Endothelial cell of umbilical vein (primary cell): ENCODE data around the gene PTGFR. TPM values are rescaled to one million over a fixed set of nuclear protein-coding genes. Genes with fewer than 3 reads are reported as not detected.

Experiments
- BruUV-seq: library from RNA; stranded (reverse); fragments of 400-500 nt; replicated peaks from 2 replicates; lab custom pipeline; 2021; lab: Mats Ljungman, UMichigan
- CTCF ChIA-PET: fragments of 300-600, 350-600 bp; sonication (Branson Sonifier 250); formaldehyde crosslinking; loops from one replicate; lab custom pipeline; 2021; ENCODE audit warnings: antibody characterized with exemption, inconsistent platforms; lab: Charles Lee
- POLR2A ChIA-PET: fragments of 300-600, 350-600 bp; sonication (Branson Sonifier 250); formaldehyde crosslinking; loops from one replicate; lab custom pipeline; 2021; ENCODE audit warnings: antibody characterized with exemption, inconsistent platforms; lab: Charles Lee
- DNase-seq: peaks from one replicate; pipeline ENCODE4 v3.0.0-alpha.2; 2011; ENCODE audit warnings: low read depth, low spot score
- FAIRE-seq: peaks from 2 replicates; lab custom pipeline; 2011; peaks lifted over from hg19 to GRCh38; lab: Jason Lieb, UNC
- H2AFZ ChIP-seq: 2 replicates; pipeline ENCODE4 v1.6.0; 2012; ENCODE audit warnings: low read depth, low read length, control low read depth, inconsistent platforms
- H3K27ac ChIP-seq: 2 replicates; pipeline ENCODE4 v1.5.1; 2011; ENCODE audit warnings: low read depth, mild to moderate bottlenecking, control low read depth, low read length, moderate library complexity; ENCODE audit not compliant: insufficient read depth
- H3K27me3 ChIP-seq, 2 experiments: 2 replicates each; pipeline versions ENCODE4 v1.6.0 to v1.6.1; 2011; ENCODE audit warnings: low read length in 2 of 2, mixed read lengths in 1 of 2; ENCODE audit not compliant: control insufficient read depth in 2 of 2, insufficient read depth in 2 of 2
- H3K36me3 ChIP-seq, 2 experiments: 2 replicates in 1 of 2; 3 replicates in 1 of 2; pipeline ENCODE4 v1.5.1; 2011; ENCODE audit warnings: low read length in 2 of 2, mild to moderate bottlenecking in 1 of 2, moderate library complexity in 1 of 2; ENCODE audit not compliant: control insufficient read depth in 2 of 2, insufficient read depth in 2 of 2; ENCODE audit errors: extremely low read depth in 1 of 2
- H3K4me1 ChIP-seq: 3 replicates; pipeline ENCODE4 v1.5.1; 2011; ENCODE audit warnings: mild to moderate bottlenecking, low read length; ENCODE audit not compliant: control insufficient read depth, insufficient read depth; ENCODE audit errors: extremely low read depth
- H3K4me2 ChIP-seq: 2 replicates; pipeline ENCODE4 v1.6.1; 2011; ENCODE audit warnings: low read length, control low read depth, mixed read lengths; ENCODE audit not compliant: insufficient read depth
- H3K4me3 ChIP-seq, 3 experiments: fragments of 200-600 bp in 1 of 3; sonication (generic), shearing (Covaris generic) in 1 of 3; replicated peaks in 1 of 3; 2 replicates each; pipeline ENCODE4 v1.5.1; 2011 to 2016; ENCODE audit warnings: control low read depth in 3 of 3, low read length in 3 of 3, mild to moderate bottlenecking in 2 of 3, inconsistent platforms in 1 of 3, low read depth in 1 of 3, moderate library complexity in 1 of 3; ENCODE audit not compliant: insufficient read depth in 1 of 3
- H3K79me2 ChIP-seq: 2 replicates; pipeline ENCODE4 v1.6.0; 2012; ENCODE audit warnings: low read length, inconsistent platforms; ENCODE audit not compliant: control insufficient read depth, insufficient read depth
- H3K9ac ChIP-seq: replicated peaks from 2 replicates; pipeline ENCODE3; 2011; ENCODE audit warnings: low read length, control low read depth; ENCODE audit not compliant: insufficient read depth; ENCODE audit errors: extremely low read depth
- H3K9me1 ChIP-seq: replicated peaks from 3 replicates; pipeline ENCODE4 v1.6.0; 2011; ENCODE audit warnings: mild to moderate bottlenecking, low read length; ENCODE audit not compliant: control insufficient read depth, insufficient read depth; ENCODE audit errors: extremely low read depth
- H3K9me3 ChIP-seq: replicated peaks from 2 replicates; pipeline ENCODE4 v1.5.1; 2012; ENCODE audit warnings: low read length, inconsistent platforms; ENCODE audit not compliant: control insufficient read depth, insufficient read depth
- H4K20me1 ChIP-seq: replicated peaks from 2 replicates; pipeline ENCODE3; 2011; ENCODE audit warnings: mild to moderate bottlenecking, low read length; ENCODE audit not compliant: control insufficient read depth, insufficient read depth; ENCODE audit errors: extremely low read depth
- EZH2 ChIP-seq: IDR thresholded peaks from 2 replicates; pipeline ENCODE4 v1.6.1; 2012; ENCODE audit warnings: borderline replicate concordance, low read depth, mild to moderate bottlenecking, moderate library complexity, low read length, inconsistent platforms; ENCODE audit not compliant: severe bottlenecking
- FOS ChIP-seq: IDR thresholded peaks from 2 replicates; pipeline ENCODE4 v1.6.1; 2011; ENCODE audit warnings: mild to moderate bottlenecking, low read length, moderate library complexity, borderline replicate concordance; ENCODE audit not compliant: insufficient read depth
- GATA2 ChIP-seq: IDR thresholded peaks from 2 replicates; pipeline ENCODE4 v1.7.0; 2011; ENCODE audit warnings: low read depth, mild to moderate bottlenecking, moderate library complexity, mixed read lengths, low read length; ENCODE audit not compliant: insufficient read length, insufficient read depth
- JUN ChIP-seq: IDR thresholded peaks from 2 replicates; pipeline ENCODE4 v1.6.1; 2011; ENCODE audit warnings: borderline replicate concordance, low read depth; ENCODE audit not compliant: insufficient read length, insufficient read depth
- MYC ChIP-seq: IDR thresholded peaks from one replicate; pipeline ENCODE4 v1.6.1; 2011; ENCODE audit warnings: mild to moderate bottlenecking, low read depth, low read length
- POLR2A ChIP-seq: IDR thresholded peaks from 2 replicates; pipeline ENCODE4 v1.6.1; 2012; ENCODE audit warnings: low read depth, mild to moderate bottlenecking, control low read depth, low read length
- POLR2AphosphoS5 ChIP-seq: IDR thresholded peaks from 2 replicates; pipeline ENCODE4 v1.6.1; 2012; ENCODE audit warnings: low read depth, mild to moderate bottlenecking, control low read depth, low read length, moderate library complexity; ENCODE audit not compliant: insufficient read depth
- dilution Hi-C: fragments of 300-500 bp; cut with MboI; formaldehyde crosslinking; loops from one replicate; pipeline ENCODE4 v1.15.0; 2019; ENCODE audit warnings: low sequenced_read_pairs; ENCODE audit not compliant: extremely low pct_ligation_motif_present
- intact Hi-C: fragments of 100-400 bp; cut with micrococcal nuclease; formaldehyde crosslinking; loops from one replicate; pipeline ENCODE4 v1.10.0; 2022
- polyA plus RNA-seq, 4 experiments: library from polyadenylated mRNA; depleted of rRNA in 3 of 4; stranded (reverse) in 3 of 4; unstranded in 1 of 4; fragments of >200 nt; gene quantifications; 2 replicates each; pipeline versions ENCODE4 v1.2.1 to v1.2.3, GENCODE V29; 2011 to 2012; ENCODE audit warnings: missing spikeins in 1 of 4
- total RNA-seq: library from RNA; stranded (reverse); gene quantifications from 2 replicates; pipeline ENCODE4 v1.2.3, GENCODE V29; 2021
- TF ChIP-seq, protein P1 (sequence below), 2 donors: IDR thresholded peaks; 1 replicate in 1 of 2; 2 replicates in 1 of 2; pipeline ENCODE4 v1.5.1; 2011; ENCODE audit warnings: low read length in 2 of 2, mild to moderate bottlenecking in 2 of 2, moderate library complexity in 2 of 2, control low read depth in 1 of 2, inconsistent platforms in 1 of 2, low read depth in 1 of 2; ENCODE audit not compliant: insufficient read depth in 1 of 2; ENCODE audit errors: extremely low read depth in 1 of 2
- TF ChIP-seq, protein P2 (sequence below): IDR thresholded peaks from 2 replicates; pipeline ENCODE4 v1.6.1; 2011; ENCODE audit not compliant: insufficient read depth, insufficient read length

PTGFR gene
- total and polyA plus RNA-seq, 2 donors (not counting 3 experiments of a cell fraction or from before 2014, with no cell fraction given), result 0.11 to 0.24 TPM

DNA sequence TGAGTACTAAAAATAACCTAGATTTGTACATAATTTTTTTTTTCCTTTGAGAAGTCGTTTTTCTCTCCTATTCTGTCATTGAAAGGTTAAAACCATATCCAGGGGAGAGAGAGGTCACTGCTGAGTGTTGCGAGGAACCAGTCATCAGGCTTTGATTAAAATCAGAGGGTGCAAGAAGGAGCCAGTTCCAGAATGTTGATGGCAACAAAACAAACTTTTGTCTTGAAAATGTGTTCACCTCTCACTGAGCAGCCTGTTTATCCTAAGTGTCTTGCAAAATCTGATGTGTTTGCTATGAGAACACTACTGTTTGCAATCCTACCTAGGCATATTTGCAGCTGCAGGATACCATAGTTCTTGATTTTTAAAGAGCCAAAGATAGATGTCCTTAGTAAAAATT lies 25.9 kb downstream of the PTGFR start:
- no peak overlapping the region for H3K27ac ChIP-seq
- no peak for FAIRE-seq
- no peaks in the 10 kb centered on the region for H3K4me1 ChIP-seq
- no peak overlapping the region for H3K9ac ChIP-seq
- dilution Hi-C loops, result no loop called here
- H3K27me3 ChIP-seq, result peaks cover 0 to 4% of the 10 kb centered on the region in 2 experiments
- H3K36me3 ChIP-seq, result no peaks in the 10 kb centered on the region
- ChIA-PET CTCF (no interaction called here), POLR2A (no interaction called here)
- H3K4me3 ChIP-seq, result no peak overlapping the region
- intact Hi-C loops, result no loop called here
- no peak overlapping the region for H2AFZ ChIP-seq
- TF ChIP-seq FOS (no peak), MYC (no peak), POLR2A (no peak), POLR2AphosphoS5 (no peak), JUN (no peak), GATA2 (no peak), EZH2 (no peak)
- TF ChIP-seq, protein P1, sequence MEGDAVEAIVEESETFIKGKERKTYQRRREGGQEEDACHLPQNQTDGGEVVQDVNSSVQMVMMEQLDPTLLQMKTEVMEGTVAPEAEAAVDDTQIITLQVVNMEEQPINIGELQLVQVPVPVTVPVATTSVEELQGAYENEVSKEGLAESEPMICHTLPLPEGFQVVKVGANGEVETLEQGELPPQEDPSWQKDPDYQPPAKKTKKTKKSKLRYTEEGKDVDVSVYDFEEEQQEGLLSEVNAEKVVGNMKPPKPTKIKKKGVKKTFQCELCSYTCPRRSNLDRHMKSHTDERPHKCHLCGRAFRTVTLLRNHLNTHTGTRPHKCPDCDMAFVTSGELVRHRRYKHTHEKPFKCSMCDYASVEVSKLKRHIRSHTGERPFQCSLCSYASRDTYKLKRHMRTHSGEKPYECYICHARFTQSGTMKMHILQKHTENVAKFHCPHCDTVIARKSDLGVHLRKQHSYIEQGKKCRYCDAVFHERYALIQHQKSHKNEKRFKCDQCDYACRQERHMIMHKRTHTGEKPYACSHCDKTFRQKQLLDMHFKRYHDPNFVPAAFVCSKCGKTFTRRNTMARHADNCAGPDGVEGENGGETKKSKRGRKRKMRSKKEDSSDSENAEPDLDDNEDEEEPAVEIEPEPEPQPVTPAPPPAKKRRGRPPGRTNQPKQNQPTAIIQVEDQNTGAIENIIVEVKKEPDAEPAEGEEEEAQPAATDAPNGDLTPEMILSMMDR (IDR thresholded peaks at IDR 0.05; ENCODE audit: extremely low read depth in 1 of 2, insufficient read depth in 1 of 2, low read depth in 1 of 2, low read length in 2 of 2), result no peak
- TF ChIP-seq, protein P2, sequence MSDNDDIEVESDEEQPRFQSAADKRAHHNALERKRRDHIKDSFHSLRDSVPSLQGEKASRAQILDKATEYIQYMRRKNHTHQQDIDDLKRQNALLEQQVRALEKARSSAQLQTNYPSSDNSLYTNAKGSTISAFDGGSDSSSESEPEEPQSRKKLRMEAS, result no peak
- H3K9me1 ChIP-seq, result no peaks in the 10 kb centered on the region
- H3K4me2 ChIP-seq, result no peak overlapping the region
- no peaks in the 10 kb centered on the region for H3K9me3 ChIP-seq
- no peaks in the 10 kb centered on the region for H4K20me1 ChIP-seq
- DNase-seq, result no peak
- no peaks in the 10 kb centered on the region for H3K79me2 ChIP-seq
- no TSS peak for BruUV-seq
